ENCODE results near the gene FER1L5.

The FER1L5 gene

DNA sequence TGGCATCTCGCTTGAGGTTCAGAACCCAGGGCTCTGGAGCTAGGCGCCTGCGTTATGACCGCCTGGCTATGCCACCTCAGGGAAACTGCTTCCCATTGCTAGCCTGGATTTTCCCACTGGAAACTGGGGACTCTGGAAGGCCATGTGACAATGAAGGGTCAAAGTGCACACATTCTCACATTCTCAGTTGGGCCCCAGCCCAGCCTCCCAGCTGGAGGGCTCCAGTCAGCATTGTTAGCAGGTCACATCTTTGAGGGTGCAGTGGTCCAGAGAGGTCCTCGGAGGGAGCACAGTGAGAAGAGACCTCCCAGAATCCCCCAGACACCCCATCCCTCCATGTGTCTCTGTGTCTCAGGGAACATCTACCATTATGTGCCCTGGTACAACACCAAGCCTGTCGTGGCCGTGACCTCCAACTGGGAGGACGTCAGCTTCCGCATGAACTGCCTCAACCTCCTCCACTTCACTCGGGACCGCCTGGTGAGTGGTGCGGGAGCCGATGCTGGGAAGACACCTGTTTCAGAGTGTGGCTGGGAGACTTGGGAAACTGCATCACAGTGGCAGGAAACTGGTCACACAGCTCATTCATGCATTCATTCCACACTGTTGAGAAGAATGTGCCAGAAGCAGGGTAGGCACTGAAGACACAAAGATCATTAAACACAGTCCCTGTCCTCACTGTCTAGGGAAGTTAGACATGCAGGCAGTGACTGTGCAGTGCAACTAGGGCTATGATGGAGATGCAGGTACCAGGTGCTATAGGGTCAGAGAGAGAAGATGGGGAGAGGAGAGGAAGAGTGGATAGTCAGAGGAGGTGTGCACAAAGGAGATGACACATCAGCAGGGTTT, 41.6 kb downstream of the FER1L5 start:
- TF ChIP-seq, protein P1, sequence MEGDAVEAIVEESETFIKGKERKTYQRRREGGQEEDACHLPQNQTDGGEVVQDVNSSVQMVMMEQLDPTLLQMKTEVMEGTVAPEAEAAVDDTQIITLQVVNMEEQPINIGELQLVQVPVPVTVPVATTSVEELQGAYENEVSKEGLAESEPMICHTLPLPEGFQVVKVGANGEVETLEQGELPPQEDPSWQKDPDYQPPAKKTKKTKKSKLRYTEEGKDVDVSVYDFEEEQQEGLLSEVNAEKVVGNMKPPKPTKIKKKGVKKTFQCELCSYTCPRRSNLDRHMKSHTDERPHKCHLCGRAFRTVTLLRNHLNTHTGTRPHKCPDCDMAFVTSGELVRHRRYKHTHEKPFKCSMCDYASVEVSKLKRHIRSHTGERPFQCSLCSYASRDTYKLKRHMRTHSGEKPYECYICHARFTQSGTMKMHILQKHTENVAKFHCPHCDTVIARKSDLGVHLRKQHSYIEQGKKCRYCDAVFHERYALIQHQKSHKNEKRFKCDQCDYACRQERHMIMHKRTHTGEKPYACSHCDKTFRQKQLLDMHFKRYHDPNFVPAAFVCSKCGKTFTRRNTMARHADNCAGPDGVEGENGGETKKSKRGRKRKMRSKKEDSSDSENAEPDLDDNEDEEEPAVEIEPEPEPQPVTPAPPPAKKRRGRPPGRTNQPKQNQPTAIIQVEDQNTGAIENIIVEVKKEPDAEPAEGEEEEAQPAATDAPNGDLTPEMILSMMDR (IDR thresholded peaks at IDR 0.05), result no peak
- H3K9me3 ChIP-seq (ENCODE audit: control insufficient read depth, low read length), result no peaks in the 10 kb centered on the region
- no peak overlapping the region for H3K27ac ChIP-seq
- H3K4me1 ChIP-seq, result peaks cover 7% of the 10 kb centered on the region
- H3K79me2 ChIP-seq, result no peaks in the 10 kb centered on the region
- no peak overlapping the region for H2AFZ ChIP-seq
- H3K9ac ChIP-seq, result no peak overlapping the region
- no peak overlapping the region for H3K4me3 ChIP-seq (ENCODE audit: low read depth, low read length)
- no peaks in the 10 kb centered on the region for H3K27me3 ChIP-seq (ENCODE audit: control insufficient read depth, insufficient read depth, low read length)
- H3K36me3 ChIP-seq (ENCODE audit: control insufficient read depth, insufficient read depth, low read length), result no peaks in the 10 kb centered on the region
- no peak overlapping the region for H3K4me2 ChIP-seq (ENCODE audit: low read length)

DNA sequence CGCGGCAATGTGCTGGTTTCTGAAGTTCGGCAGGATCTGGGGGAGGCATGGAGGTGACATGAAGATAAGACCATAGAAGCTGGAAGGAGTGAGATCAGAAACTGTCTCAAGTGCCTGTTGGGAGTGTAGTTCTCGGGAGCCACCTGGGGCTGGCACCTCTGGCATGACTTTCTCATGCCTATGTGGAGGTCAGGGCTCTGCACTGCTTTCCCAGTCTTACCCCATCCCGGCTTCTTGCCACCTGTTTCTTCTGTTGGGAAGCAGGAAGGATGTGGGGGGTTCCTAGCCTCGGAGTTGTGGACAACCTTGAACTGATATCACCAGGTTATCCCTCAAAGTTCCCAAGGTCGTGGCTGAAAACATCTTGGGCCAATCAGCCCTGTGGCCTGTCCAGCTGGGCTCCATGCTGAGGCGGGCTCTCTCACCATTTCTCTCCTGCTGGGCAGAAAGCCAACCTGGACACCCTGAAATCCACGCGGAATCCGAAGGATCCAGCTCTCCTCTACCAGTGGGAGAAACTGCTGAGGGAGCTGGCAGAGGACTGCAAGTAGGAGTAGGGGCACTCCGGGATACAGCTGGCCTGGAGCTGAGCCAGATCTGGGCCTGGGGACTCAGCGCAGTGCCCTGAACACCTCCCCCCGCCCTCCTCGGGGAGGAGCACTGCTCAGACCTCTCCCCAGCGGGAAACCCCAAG, 42.5 kb downstream of the FER1L5 start:
- Histone ChIP-seq H3K4me1 (peaks cover 3% of the 10 kb centered on the region), H3K4me2 (ENCODE audit: low read length) (no peak overlapping the region), H3K79me2 (no peaks in the 10 kb centered on the region), H3K9me3 (ENCODE audit: control insufficient read depth, low read length) (no peaks in the 10 kb centered on the region), H3K27ac (no peak overlapping the region), H2AFZ (no peak overlapping the region), H3K4me3 (ENCODE audit: low read depth, low read length) (no peak overlapping the region), H3K9ac (no peak overlapping the region), H3K36me3 (ENCODE audit: control insufficient read depth, insufficient read depth, low read length) (no peaks in the 10 kb centered on the region), H3K27me3 (ENCODE audit: control insufficient read depth, insufficient read depth, low read length) (no peaks in the 10 kb centered on the region)
- TF ChIP-seq, protein P1 (IDR thresholded peaks at IDR 0.05), result no peak

DNA sequence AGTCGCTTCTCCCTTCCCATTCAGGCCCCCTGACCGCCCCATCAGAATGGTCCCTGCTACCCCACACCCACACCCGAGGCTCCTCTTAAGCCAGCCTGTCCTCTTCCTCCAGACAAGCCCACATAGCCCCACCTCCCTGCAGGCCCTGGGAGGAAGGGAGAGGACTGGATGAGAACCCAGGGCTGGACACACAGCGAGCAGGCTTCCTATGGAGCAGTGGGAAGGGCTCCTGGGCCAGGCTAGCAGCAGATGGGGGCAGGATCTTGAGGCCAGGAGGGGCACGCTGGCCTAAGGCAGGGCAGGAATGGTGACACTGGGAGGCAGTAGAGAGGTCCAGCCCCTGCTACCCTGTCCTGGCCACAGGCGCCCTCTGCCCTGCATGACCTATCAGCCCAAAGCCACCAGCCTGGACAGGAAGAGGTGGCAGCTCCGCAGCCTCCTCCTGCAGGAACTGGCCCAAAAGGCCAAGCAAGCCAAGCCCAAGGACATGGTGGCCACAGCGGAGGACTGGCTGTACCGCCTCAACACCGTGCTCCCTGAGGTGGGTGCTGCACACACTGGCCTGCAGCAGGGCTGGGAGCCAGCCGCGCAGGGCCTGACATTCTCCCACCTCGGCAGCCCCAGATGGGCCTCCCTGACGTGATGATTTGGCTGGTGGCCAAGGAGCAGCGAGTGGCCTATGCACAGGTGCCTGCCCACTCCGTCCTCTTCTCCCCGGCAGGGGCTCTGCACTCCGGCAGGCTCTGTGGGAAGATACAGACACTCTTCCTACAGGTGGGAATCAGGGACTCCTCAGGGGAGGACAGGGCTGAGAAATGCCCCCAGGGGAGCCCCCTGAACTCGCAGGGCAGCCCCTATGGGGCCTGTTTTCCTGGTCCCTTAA, 43.3 kb downstream of the FER1L5 start:
- Histone ChIP-seq H3K36me3 (ENCODE audit: control insufficient read depth, insufficient read depth, low read length) (no peaks in the 10 kb centered on the region), H3K4me2 (ENCODE audit: low read length) (no peak overlapping the region), H3K4me1 (no peaks in the 10 kb centered on the region), H3K79me2 (no peaks in the 10 kb centered on the region), H3K27ac (no peak overlapping the region), H3K4me3 (ENCODE audit: low read depth, low read length) (no peak overlapping the region), H3K27me3 (ENCODE audit: control insufficient read depth, insufficient read depth, low read length) (no peaks in the 10 kb centered on the region), H2AFZ (no peak overlapping the region), H3K9me3 (ENCODE audit: control insufficient read depth, low read length) (no peaks in the 10 kb centered on the region), H3K9ac (no peak overlapping the region)
- TF ChIP-seq, protein P1 (IDR thresholded peaks at IDR 0.05), result no peak

DNA sequence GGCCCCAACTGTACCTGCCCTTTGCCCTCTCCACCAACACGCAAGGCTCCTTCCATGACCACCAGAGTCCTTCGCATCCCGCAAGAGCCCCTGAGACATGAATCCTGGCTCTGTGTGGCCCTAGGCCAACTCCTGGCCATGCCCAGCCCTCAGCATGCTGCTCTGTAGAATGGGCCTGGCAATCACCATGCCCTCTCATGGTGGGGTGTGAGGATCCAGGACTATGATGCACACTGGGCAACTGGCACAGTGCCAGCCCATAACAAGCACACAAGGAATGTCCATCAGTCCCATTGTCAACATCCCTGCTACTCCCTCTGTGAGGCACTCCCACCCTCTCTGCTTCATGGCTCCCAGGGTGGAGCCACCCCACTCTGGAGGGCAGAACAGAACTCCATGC, 44.7 kb downstream of the FER1L5 start:
- H3K27me3 ChIP-seq (ENCODE audit: control insufficient read depth, insufficient read depth, low read length), result no peaks in the 10 kb centered on the region
- H3K4me3 ChIP-seq (ENCODE audit: low read depth, low read length), result no peak overlapping the region
- no peak overlapping the region for H3K27ac ChIP-seq
- H2AFZ ChIP-seq, result no peak overlapping the region
- TF ChIP-seq, protein P1 (IDR thresholded peaks at IDR 0.05), result no peak
- no peak overlapping the region for H3K4me2 ChIP-seq (ENCODE audit: low read length)
- no peaks in the 10 kb centered on the region for H3K36me3 ChIP-seq (ENCODE audit: control insufficient read depth, insufficient read depth, low read length)
- no peak overlapping the region for H3K9ac ChIP-seq
- no peaks in the 10 kb centered on the region for H3K79me2 ChIP-seq
- no peaks in the 10 kb centered on the region for H3K4me1 ChIP-seq
- H3K9me3 ChIP-seq (ENCODE audit: control insufficient read depth, low read length), result no peaks in the 10 kb centered on the region

All from parathyroid adenoma (tissue), 2 donors.